CD14-positive monocyte (primary cell): ENCODE results near the gene PXDC1. TPM values are rescaled to one million over a fixed set of nuclear protein-coding genes. Genes with fewer than 3 reads are reported as not detected.

Source experiments
- DNase-seq, 3 donors: peaks; one replicate each; pipeline ENCODE4 v3.0.0-alpha.2; 2011 to 2022
- H2AFZ ChIP-seq: 2 replicates; pipeline ENCODE4 v1.6.0; 2012; ENCODE audit warnings: mild to moderate bottlenecking, low read depth, low read length, inconsistent platforms; ENCODE audit not compliant: insufficient read depth, poor library complexity, severe bottlenecking
- H3K27ac ChIP-seq, 2 donors: 1 replicate in 1 of 2; 2 replicates in 1 of 2; pipeline ENCODE4 v1.5.1; 2012 to 2013; ENCODE audit warnings: low read length in 2 of 2, control low read depth in 1 of 2, inconsistent platforms in 1 of 2, low read depth in 1 of 2, mild to moderate bottlenecking in 1 of 2
- H3K27me3 ChIP-seq, 2 donors: one replicate each; pipeline versions ENCODE4 v1.6.0 to v1.6.1; 2011 to 2013; ENCODE audit warnings: low read length in 2 of 2; ENCODE audit not compliant: control insufficient read depth in 2 of 2, insufficient read depth in 2 of 2
- H3K36me3 ChIP-seq, 2 donors: replicated peaks in 1 of 2; 1 replicate in 1 of 2; 2 replicates in 1 of 2; pipeline versions ENCODE4 v1.5.1 to v1.6.1; 2012 to 2013; ENCODE audit warnings: low read length in 2 of 2, control low read depth in 1 of 2, inconsistent platforms in 1 of 2, mild to moderate bottlenecking in 1 of 2; ENCODE audit not compliant: insufficient read depth in 2 of 2, control insufficient read depth in 1 of 2
- H3K4me1 ChIP-seq, 2 donors: 1 replicate in 1 of 2; 2 replicates in 1 of 2; pipeline versions ENCODE4 v1.5.1 to v1.6.1; 2012 to 2013; ENCODE audit warnings: low read length in 2 of 2, control low read depth in 1 of 2, inconsistent platforms in 1 of 2, mild to moderate bottlenecking in 1 of 2, moderate library complexity in 1 of 2; ENCODE audit not compliant: insufficient read depth in 2 of 2, control insufficient read depth in 1 of 2
- H3K4me2 ChIP-seq: replicated peaks from 2 replicates; pipeline ENCODE3; 2012; ENCODE audit warnings: low read length, moderate library complexity, mild to moderate bottlenecking; ENCODE audit not compliant: poor library complexity, severe bottlenecking; ENCODE audit errors: extremely low read depth
- H3K4me3 ChIP-seq, 3 experiments: fragments of 200-600 bp in 1 of 3; sonication (generic) in 1 of 3; replicated peaks in 1 of 3; 1 replicate in 2 of 3; 2 replicates in 1 of 3; pipeline ENCODE4 v1.5.1; 2011 to 2013; ENCODE audit warnings: low read length in 3 of 3, mild to moderate bottlenecking in 3 of 3, control low read depth in 2 of 3, low read depth in 2 of 3, inconsistent platforms in 1 of 3, moderate library complexity in 1 of 3
- H3K79me2 ChIP-seq: 2 replicates; pipeline ENCODE4 v1.6.0; 2012; ENCODE audit warnings: mild to moderate bottlenecking, control low read depth, inconsistent platforms, low read length, moderate library complexity; ENCODE audit not compliant: insufficient read depth
- H3K9ac ChIP-seq: 2 replicates; pipeline ENCODE4 v1.6.0; 2017; ENCODE audit warnings: low read length, mild to moderate bottlenecking; ENCODE audit not compliant: insufficient read depth, poor library complexity, severe bottlenecking
- H3K9me3 ChIP-seq, 2 donors: replicated peaks in 1 of 2; 1 replicate in 1 of 2; 2 replicates in 1 of 2; pipeline versions ENCODE4 v1.5.1 to v1.6.1; 2012 to 2013; ENCODE audit warnings: low read length in 2 of 2, control low read depth in 1 of 2; ENCODE audit not compliant: control insufficient read depth in 1 of 2, insufficient read depth in 1 of 2
- H4K20me1 ChIP-seq: 2 replicates; pipeline ENCODE4 v1.6.0; 2012; ENCODE audit warnings: mild to moderate bottlenecking, low read length, control low read depth, moderate library complexity; ENCODE audit not compliant: insufficient read depth
- H3K27ac Mint-ChIP-seq, 7 donors: one replicate each; pipeline ENCODE4 v1.8.0; 2020; ENCODE audit warnings: mild to moderate bottlenecking in 7 of 7, mixed read lengths in 7 of 7, moderate library complexity in 6 of 7, inconsistent platforms in 2 of 7
- H3K27me3 Mint-ChIP-seq, 3 donors: one replicate each; pipeline ENCODE4 v1.8.0; 2021 to 2022; ENCODE audit warnings: low read depth in 3 of 3, mild to moderate bottlenecking in 3 of 3, mixed read lengths in 3 of 3, moderate library complexity in 3 of 3, inconsistent platforms in 1 of 3
- H3K36me3 Mint-ChIP-seq, 2 donors: one replicate each; pipeline ENCODE4 v1.8.0; 2020; ENCODE audit warnings: mixed read lengths in 2 of 2, inconsistent platforms in 1 of 2, mild to moderate bottlenecking in 1 of 2
- H3K4me1 Mint-ChIP-seq: one replicate; pipeline ENCODE4 v1.8.0; 2020; ENCODE audit warnings: mild to moderate bottlenecking, mixed read lengths
- H3K4me3 Mint-ChIP-seq, 2 donors: one replicate each; pipeline ENCODE4 v1.8.0; 2020; ENCODE audit warnings: mild to moderate bottlenecking in 2 of 2, mixed read lengths in 2 of 2, moderate library complexity in 1 of 2
- H3K9me3 Mint-ChIP-seq, 7 donors: one replicate each; pipeline ENCODE4 v1.8.0; 2020 to 2022; ENCODE audit warnings: mixed read lengths in 7 of 7, mild to moderate bottlenecking in 6 of 7, moderate library complexity in 6 of 7, inconsistent platforms in 2 of 7
- CTCF ChIP-seq: fragments of 200-600 bp; IDR thresholded peaks from one replicate; pipeline ENCODE4 v1.8.0; 2022; ENCODE audit warnings: antibody characterized with exemption, mild to moderate bottlenecking
- WGBS: methylation state at CpG from one replicate; pipeline ENCODE4 v1.1.5; 2013; ENCODE audit warnings: missing lambda C conversion rate; ENCODE audit not compliant: insufficient coverage; 5-methylcytosine and 5-hydroxymethylcytosine counted together
- intact Hi-C, 2 donors: fragments of 100-400 bp; cut with micrococcal nuclease; formaldehyde crosslinking; loops; one replicate each; pipeline versions ENCODE4 v1.15.0 to v1.15.1; 2023
- polyA plus RNA-seq, 3 donors: library from polyadenylated mRNA; depleted of rRNA in 1 of 3; unstranded in 2 of 3; stranded (reverse) in 1 of 3; fragments of 300-500 nt in 2 of 3; fragments of >200 nt in 1 of 3; fragmentation: Illumina TruSeq in 2 of 3; gene quantifications; 1 replicate in 2 of 3; 2 replicates in 1 of 3; pipeline ENCODE4 v1.2.3, GENCODE V29; 2012 to 2021

The PXDC1 gene
- polyA plus RNA-seq, 3 donors = 0.48 to 0.92 (median 0.55) TPM

DNA sequence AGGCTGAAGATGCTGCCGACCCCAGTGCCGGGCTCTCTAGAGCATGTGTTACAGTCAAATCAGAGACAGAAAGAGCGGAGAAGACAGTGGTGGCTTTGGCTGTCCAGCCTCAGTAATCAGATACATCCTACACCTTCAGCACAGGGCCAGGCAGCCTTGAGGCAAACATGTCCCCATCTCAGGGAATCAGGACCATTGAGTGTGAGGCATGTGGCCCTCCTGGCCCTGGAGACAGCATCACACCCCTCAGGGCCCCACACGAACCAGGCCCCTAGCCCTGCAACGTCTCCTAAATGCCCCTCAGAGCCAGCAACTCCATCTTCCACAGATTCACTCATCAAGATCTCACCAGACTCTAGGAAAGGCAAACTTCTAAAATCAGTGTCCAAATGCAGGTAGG is 24.5 kb downstream of the PXDC1 start:
- Mint-ChIP-seq H3K4me1 (no peaks in the 10 kb centered on the region), H3K27me3 (peaks cover 2 to 6% (median 3%) of the 10 kb centered on the region in 3 donors), H3K4me3 (no peak overlapping the region), H3K36me3 (no peaks in the 10 kb centered on the region), H3K9me3 (no peaks in the 10 kb centered on the region), H3K27ac (peak overlapping the region in 1 of 7 donors; percentile 6)
- Histone ChIP-seq H3K4me2 (no peak overlapping the region), H3K4me3 (no peak overlapping the region), H3K27ac (no peak overlapping the region), H3K9me3 (no peaks in the 10 kb centered on the region), H4K20me1 (no peaks in the 10 kb centered on the region), H3K4me1 (no peaks in the 10 kb centered on the region), H3K36me3 (no peaks in the 10 kb centered on the region), H3K79me2 (no peaks in the 10 kb centered on the region), H2AFZ (no peak overlapping the region), H3K9ac (no peak overlapping the region), H3K27me3 (no peaks in the 10 kb centered on the region)
- no peak for DNase-seq
- intact Hi-C loops = no loop called here
- WGBS = 76% methylated on average over 5 of the region's 5 CpGs
- TF ChIP-seq CTCF = no peak

- H4K20me1 ChIP-seq = no peaks in the 10 kb centered on the region
- no peak overlapping the region for H3K27ac Mint-ChIP-seq
- no peak overlapping the region for H3K4me3 Mint-ChIP-seq
- no peak overlapping the region for H3K4me2 ChIP-seq
- TF ChIP-seq CTCF = no peak
- no peaks in the 10 kb centered on the region for H3K36me3 ChIP-seq
- H3K9me3 Mint-ChIP-seq = no peaks in the 10 kb centered on the region
- WGBS = 96% methylated on average over 13 of the region's 13 CpGs
- H3K27me3 ChIP-seq = no peaks in the 10 kb centered on the region
- no peaks in the 10 kb centered on the region for H3K36me3 Mint-ChIP-seq
- H3K9ac ChIP-seq = no peak overlapping the region
- DNase-seq = no peak
- intact Hi-C loops = no loop called here
- H2AFZ ChIP-seq = no peak overlapping the region
- peaks cover 2 to 6% (median 3%) of the 10 kb centered on the region in 3 donors for H3K27me3 Mint-ChIP-seq
- H3K27ac ChIP-seq = no peak overlapping the region
- H3K4me1 Mint-ChIP-seq = no peaks in the 10 kb centered on the region
- H3K4me3 ChIP-seq = no peak overlapping the region
- no peaks in the 10 kb centered on the region for H3K79me2 ChIP-seq
- H3K9me3 ChIP-seq = no peaks in the 10 kb centered on the region
- no peaks in the 10 kb centered on the region for H3K4me1 ChIP-seq
Measured at GRCh38 chr6:3726421-3726820, 25.1 kb downstream of the PXDC1 start.
